ENCODE measurements around the gene RASSF1. TPM values are rescaled to one million over a fixed set of nuclear protein-coding genes. Genes with fewer than 3 reads are reported as not detected.

Gene RASSF1
- total and polyA plus RNA-seq, 2 of the 4 experiments (the other 2 are of a cell fraction): 17.4 to 53.4 TPM

GRCh38 chr3:50318163-50318562 is 22.5 kb downstream of the RASSF1 start:
- 95% methylated on average over 10 of the region's 11 CpGs; no CpG with 5 or more reads in 1 of the 2 experiments for WGBS, 2 experiments (ENCODE audit: extremely low coverage in 2 of 2, insufficient read length in 1 of 2)
- Histone ChIP-seq H3K4me2 (ENCODE audit: low read depth, low read length) (no peak overlapping the region), H2BK20ac (ENCODE audit: low read depth, low read length) (no peak overlapping the region), H2BK120ac (ENCODE audit: low read depth, low read length) (no peak overlapping the region), H3K56ac (ENCODE audit: extremely low read depth, insufficient read depth, low read length) (no peak overlapping the region), H3K9ac (ENCODE audit: low read depth, low read length) (no peak overlapping the region), H3K9me1 (ENCODE audit: insufficient read depth, low read length) (peaks cover 23% of the 10 kb centered on the region), H2AK5ac (ENCODE audit: low read depth, low read length) (no peak overlapping the region), H3K79me1 (ENCODE audit: low read depth in 1 of 2, low read length in 2 of 2) (peaks cover 29 to 57% of the 10 kb centered on the region in 2 experiments), H3K4me1 (ENCODE audit: control insufficient read depth, insufficient read depth, low read length) (peaks cover 25% of the 10 kb centered on the region), H3K27me3 (ENCODE audit: control insufficient read depth, insufficient read depth, low read length) (no peaks in the 10 kb centered on the region), H3K4ac (ENCODE audit: low read depth, low read length) (no peak overlapping the region), H3K18ac (ENCODE audit: low read depth, low read length) (no peak overlapping the region), H3K23ac (ENCODE audit: low read depth, low read length) (no peak overlapping the region), H4K5ac (ENCODE audit: low read depth, low read length) (no peak overlapping the region), H3K4me3 (ENCODE audit: insufficient read depth, low read depth, low read length) (no peak overlapping the region), H3K36me3 (ENCODE audit: control insufficient read depth, insufficient read depth, low read length) (peaks cover 38% of the 10 kb centered on the region), H2AK9ac (replicated peaks; ENCODE audit: low read depth, low read length, poor library complexity) (no peak overlapping the region), H4K20me1 (ENCODE audit: insufficient read depth, low read length) (0 out of 2 replicates have a peak, but pooled peaks cover 18% of the 10 kb centered on the region), H4K8ac (ENCODE audit: low read depth in 2 of 2, low read length in 2 of 2) (no peak overlapping the region), H3K14ac (replicated peaks; ENCODE audit: low read depth, low read length) (no peak overlapping the region), H2BK5ac (ENCODE audit: low read depth, low read length, poor library complexity, severe bottlenecking) (no peak overlapping the region), H3K27ac (ENCODE audit: insufficient read depth, low read length) (no peak overlapping the region), H2BK15ac (ENCODE audit: low read depth, low read length) (no peak overlapping the region), H3K9me3 (ENCODE audit: control insufficient read depth, insufficient read depth, low read length) (no peaks in the 10 kb centered on the region), H4K91ac (ENCODE audit: insufficient read depth, low read depth, low read length) (no peak overlapping the region), H2AFZ (replicated peaks; ENCODE audit: low read length, poor library complexity) (no peak overlapping the region)
- DNase-seq: no peak
- ChIA-PET CTCF (no interaction called here), POLR2A (ENCODE audit: unreplicated experiment) (no interaction called here)
- dilution Hi-C loops (cut with HindIII; ENCODE audit: low sequenced_read_pairs, unreplicated experiment): no loop called here
- BruUV-seq (replicated peaks): TSS peak; percentile 38
- ATAC-seq (ENCODE audit: low read depth): no peak
- TF ChIP-seq NFE2L2 (IDR thresholded peaks at IDR 0.05; ENCODE audit: low read depth, low read length) (no peak), RAD21 (IDR thresholded peaks at IDR 0.05; ENCODE audit: low read length) (no peak), FOS (IDR thresholded peaks at IDR 0.05; ENCODE audit: low read depth, low read length) (no peak), CHD1 (IDR thresholded peaks at IDR 0.05; ENCODE audit: low read depth, low read length) (no peak), MAFK (IDR thresholded peaks at IDR 0.05; ENCODE audit: low read depth, low read length) (no peak), CEBPB (IDR thresholded peaks at IDR 0.05; ENCODE audit: low read depth, low read length) (no peak), MAZ (IDR thresholded peaks at IDR 0.05; ENCODE audit: borderline replicate concordance, low read depth, low read length) (no peak), RCOR1 (IDR thresholded peaks at IDR 0.05; ENCODE audit: insufficient replicate concordance, low read length) (no peak), BHLHE40 (IDR thresholded peaks at IDR 0.05; ENCODE audit: low read depth, low read length) (no peak), RFX5 (IDR thresholded peaks at IDR 0.05; ENCODE audit: low read depth, low read length) (no peak), SMC3 (IDR thresholded peaks at IDR 0.05; ENCODE audit: low read depth, low read length) (no peak), MXI1 (IDR thresholded peaks at IDR 0.05; ENCODE audit: borderline replicate concordance, low read depth, low read length) (no peak), POLR2A (IDR thresholded peaks at IDR 0.05; ENCODE audit: low read depth, low read length) (no peak), USF2 (IDR thresholded peaks at IDR 0.05; ENCODE audit: low read depth, low read length) (no peak)
- TF ChIP-seq, protein P1, sequence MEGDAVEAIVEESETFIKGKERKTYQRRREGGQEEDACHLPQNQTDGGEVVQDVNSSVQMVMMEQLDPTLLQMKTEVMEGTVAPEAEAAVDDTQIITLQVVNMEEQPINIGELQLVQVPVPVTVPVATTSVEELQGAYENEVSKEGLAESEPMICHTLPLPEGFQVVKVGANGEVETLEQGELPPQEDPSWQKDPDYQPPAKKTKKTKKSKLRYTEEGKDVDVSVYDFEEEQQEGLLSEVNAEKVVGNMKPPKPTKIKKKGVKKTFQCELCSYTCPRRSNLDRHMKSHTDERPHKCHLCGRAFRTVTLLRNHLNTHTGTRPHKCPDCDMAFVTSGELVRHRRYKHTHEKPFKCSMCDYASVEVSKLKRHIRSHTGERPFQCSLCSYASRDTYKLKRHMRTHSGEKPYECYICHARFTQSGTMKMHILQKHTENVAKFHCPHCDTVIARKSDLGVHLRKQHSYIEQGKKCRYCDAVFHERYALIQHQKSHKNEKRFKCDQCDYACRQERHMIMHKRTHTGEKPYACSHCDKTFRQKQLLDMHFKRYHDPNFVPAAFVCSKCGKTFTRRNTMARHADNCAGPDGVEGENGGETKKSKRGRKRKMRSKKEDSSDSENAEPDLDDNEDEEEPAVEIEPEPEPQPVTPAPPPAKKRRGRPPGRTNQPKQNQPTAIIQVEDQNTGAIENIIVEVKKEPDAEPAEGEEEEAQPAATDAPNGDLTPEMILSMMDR (conservative IDR thresholded peaks at IDR 0.05; ENCODE audit: low read depth, low read length): no peak
- in situ Hi-C loops (cut with MboI; ENCODE audit: low sequenced_read_pairs): no loop called here
- intact Hi-C loops (cut with micrococcal nuclease): no loop called here

Data from IMR-90 (cell line).